GM12878 (cell line): ENCODE results near the gene MGMT. TPM values are rescaled to one million over a fixed set of nuclear protein-coding genes. Genes with fewer than 3 reads are reported as not detected.

Experiments used
- CUX1 ChIP-seq: IDR thresholded peaks from 2 replicates; pipeline ENCODE4 v1.6.1; 2012; ENCODE audit warnings: improper control_type of control experiment, low read depth, low read length; ENCODE audit not compliant: insufficient replicate concordance
- GABPA ChIP-seq: IDR thresholded peaks from 2 replicates; pipeline ENCODE4 v1.6.1; 2014; ENCODE audit warnings: antibody characterized with exemption, low read depth, mild to moderate bottlenecking, inconsistent platforms
- polyA plus RNA-seq, 11 experiments: library from polyadenylated mRNA; depleted of rRNA in 4 of 11; unstranded in 6 of 11; stranded (reverse) in 5 of 11; fragments of >200 nt; fragmentation: Nextera tagmentation in 4 of 11; fragmentation: Illumina TruSeq in 1 of 11; extraction: Ambion mirVana in 4 of 11; extraction: Trizol in 1 of 11; gene quantifications; 1 replicate in 1 of 11; 2 replicates in 10 of 11; pipeline versions ENCODE4 v1.2.1 to v1.2.3, GENCODE V29; 2011 to 2016; ENCODE audit warnings: inconsistent platforms in 2 of 11, missing spikeins in 2 of 11, low read depth in 1 of 11
- total RNA-seq, 4 experiments: library from RNA; depleted of rRNA in 3 of 4; stranded (reverse); fragments of >200 nt in 3 of 4; fragmentation: Illumina TruSeq in 1 of 4; extraction: Trizol in 1 of 4; gene quantifications; 2 replicates each; pipeline versions ENCODE4 v1.2.1 to v1.2.3, GENCODE V29; 2013 to 2021
- TF ChIP-seq, protein P1 (sequence below): fragments of 450-650 bp; IDR thresholded peaks from 2 replicates; pipeline ENCODE4 v1.6.1; 2017; ENCODE audit warnings: mild to moderate bottlenecking, moderate library complexity

Gene MGMT
- total and polyA plus RNA-seq, 10 of the 15 experiments (the other 5 are each of a cell fraction or from before 2014, with no cell fraction given): 0.16 to 24.2 (median 13.3) TPM

DNA sequence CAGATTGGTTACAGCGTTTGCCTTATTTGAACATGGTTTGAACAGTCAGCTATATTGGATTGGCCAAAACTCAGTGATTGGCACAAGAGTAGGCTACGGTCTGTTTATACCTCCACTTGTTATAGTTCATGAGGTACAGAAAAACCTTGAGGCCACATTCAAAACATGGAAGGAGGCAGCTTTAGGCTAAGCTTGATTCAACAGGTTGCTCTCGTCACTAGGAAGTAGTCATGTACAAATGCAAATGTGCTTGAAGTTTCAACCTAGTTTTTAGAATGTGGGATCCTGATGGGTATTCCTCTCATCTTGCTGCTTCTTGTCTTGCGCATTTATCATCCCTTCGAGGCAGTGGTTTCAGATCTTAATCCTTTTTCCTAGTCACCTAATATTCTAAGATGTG is 132.1 kb downstream of the MGMT start (continued):
- no peak for TF ChIP-seq CUX1
- TF ChIP-seq, protein P1, sequence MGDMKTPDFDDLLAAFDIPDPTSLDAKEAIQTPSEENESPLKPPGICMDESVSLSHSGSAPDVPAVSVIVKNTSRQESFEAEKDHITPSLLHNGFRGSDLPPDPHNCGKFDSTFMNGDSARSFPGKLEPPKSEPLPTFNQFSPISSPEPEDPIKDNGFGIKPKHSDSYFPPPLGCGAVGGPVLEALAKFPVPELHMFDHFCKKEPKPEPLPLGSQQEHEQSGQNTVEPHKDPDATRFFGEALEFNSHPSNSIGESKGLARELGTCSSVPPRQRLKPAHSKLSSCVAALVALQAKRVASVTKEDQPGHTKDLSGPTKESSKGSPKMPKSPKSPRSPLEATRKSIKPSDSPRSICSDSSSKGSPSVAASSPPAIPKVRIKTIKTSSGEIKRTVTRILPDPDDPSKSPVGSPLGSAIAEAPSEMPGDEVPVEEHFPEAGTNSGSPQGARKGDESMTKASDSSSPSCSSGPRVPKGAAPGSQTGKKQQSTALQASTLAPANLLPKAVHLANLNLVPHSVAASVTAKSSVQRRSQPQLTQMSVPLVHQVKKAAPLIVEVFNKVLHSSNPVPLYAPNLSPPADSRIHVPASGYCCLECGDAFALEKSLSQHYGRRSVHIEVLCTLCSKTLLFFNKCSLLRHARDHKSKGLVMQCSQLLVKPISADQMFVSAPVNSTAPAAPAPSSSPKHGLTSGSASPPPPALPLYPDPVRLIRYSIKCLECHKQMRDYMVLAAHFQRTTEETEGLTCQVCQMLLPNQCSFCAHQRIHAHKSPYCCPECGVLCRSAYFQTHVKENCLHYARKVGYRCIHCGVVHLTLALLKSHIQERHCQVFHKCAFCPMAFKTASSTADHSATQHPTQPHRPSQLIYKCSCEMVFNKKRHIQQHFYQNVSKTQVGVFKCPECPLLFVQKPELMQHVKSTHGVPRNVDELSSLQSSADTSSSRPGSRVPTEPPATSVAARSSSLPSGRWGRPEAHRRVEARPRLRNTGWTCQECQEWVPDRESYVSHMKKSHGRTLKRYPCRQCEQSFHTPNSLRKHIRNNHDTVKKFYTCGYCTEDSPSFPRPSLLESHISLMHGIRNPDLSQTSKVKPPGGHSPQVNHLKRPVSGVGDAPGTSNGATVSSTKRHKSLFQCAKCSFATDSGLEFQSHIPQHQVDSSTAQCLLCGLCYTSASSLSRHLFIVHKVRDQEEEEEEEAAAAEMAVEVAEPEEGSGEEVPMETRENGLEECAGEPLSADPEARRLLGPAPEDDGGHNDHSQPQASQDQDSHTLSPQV: no peak
- TF ChIP-seq GABPA: no peak
